Measurements from ENCODE around the gene C22orf15.

The C22orf15 gene

GRCh38 chr22:23793326-23793725 is 30.5 kb downstream of the C22orf15 start:
- DNase-seq (ENCODE audit: insufficient read length, low spot score) = no peak
- TF ChIP-seq POLR2A (IDR thresholded peaks at IDR 0.05; ENCODE audit: low read depth, low read length) = no peak
- no peak for FAIRE-seq

- DNase-seq (ENCODE audit: insufficient read length, low spot score) = no peak
- no peak for FAIRE-seq
- no peak for TF ChIP-seq POLR2A (IDR thresholded peaks at IDR 0.05; ENCODE audit: low read depth, low read length)
Measured at GRCh38 chr22:23796461-23796860, 33.7 kb downstream of the C22orf15 start.

GRCh38 chr22:23800297-23801237 is 37.8 kb downstream of the C22orf15 start:
- no peak for FAIRE-seq
- DNase-seq (ENCODE audit: insufficient read length, low spot score) = no peak
- no peak for TF ChIP-seq POLR2A (IDR thresholded peaks at IDR 0.05; ENCODE audit: low read depth, low read length)

GRCh38 chr22:23801238-23801821 is 38.5 kb downstream of the C22orf15 start:
- DNase-seq (ENCODE audit: insufficient read length, low spot score) (no peak), FAIRE-seq (no peak)
- TF ChIP-seq POLR2A (IDR thresholded peaks at IDR 0.05; ENCODE audit: low read depth, low read length) = no peak

GRCh38 chr22:23801886-23802377 is 39.1 kb downstream of the C22orf15 start:
- no peak for FAIRE-seq
- no peak for TF ChIP-seq POLR2A (IDR thresholded peaks at IDR 0.05; ENCODE audit: low read depth, low read length)
- DNase-seq (ENCODE audit: insufficient read length, low spot score) = no peak

- FAIRE-seq (no peak), DNase-seq (ENCODE audit: insufficient read length, low spot score) (no peak)
- no peak for TF ChIP-seq POLR2A (IDR thresholded peaks at IDR 0.05; ENCODE audit: low read depth, low read length)
Measured at GRCh38 chr22:23803001-23803819, 40.4 kb downstream of the C22orf15 start.

GRCh38 chr22:23804781-23805291 is 42.0 kb downstream of the C22orf15 start:
- no peak for DNase-seq (ENCODE audit: insufficient read length, low spot score)
- FAIRE-seq = no peak
- TF ChIP-seq POLR2A (IDR thresholded peaks at IDR 0.05; ENCODE audit: low read depth, low read length) = no peak

GRCh38 chr22:23806837-23807236 is 44.0 kb downstream of the C22orf15 start:
- no peak for FAIRE-seq
- DNase-seq (ENCODE audit: insufficient read length, low spot score) = no peak
- TF ChIP-seq POLR2A (IDR thresholded peaks at IDR 0.05; ENCODE audit: low read depth, low read length) = no peak

GRCh38 chr22:23812378-23812777 is 49.6 kb downstream of the C22orf15 start:
- FAIRE-seq (no peak), DNase-seq (ENCODE audit: insufficient read length, low spot score) (no peak)
- TF ChIP-seq POLR2A (IDR thresholded peaks at IDR 0.05; ENCODE audit: low read depth, low read length) = no peak

Data from H54 (cell line).